Common myeloid progenitor, CD34-positive (primary cell): ENCODE results near the gene MACROD1.
A peak's percentile ranks its signal among the peaks of the same experiment; 100 is the strongest.

Experiments used
- CTCF ChIA-PET: fragments of 350-600 bp; sonication (Branson Sonifier 250); formaldehyde crosslinking; loops from one replicate; lab custom pipeline; 2021; ENCODE audit warnings: antibody characterized with exemption; lab: Charles Lee
- POLR2A ChIA-PET: fragments of 350-600 bp; sonication (Branson Sonifier 250); formaldehyde crosslinking; loops from one replicate; lab custom pipeline; 2021; ENCODE audit warnings: antibody characterized with exemption; lab: Charles Lee
- DNase-seq, 3 donors: peaks; one replicate each; pipeline versions ENCODE4 v3.0.0 to v3.0.0-alpha.2; 2013
- H3K27ac ChIP-seq, 2 experiments: 1 replicate in 1 of 2; 2 replicates in 1 of 2; pipeline ENCODE4 v1.7.0; 2013; ENCODE audit warnings: inconsistent platforms in 2 of 2, low read length in 2 of 2, mild to moderate bottlenecking in 2 of 2, low read depth in 1 of 2, moderate library complexity in 1 of 2; ENCODE audit not compliant: severe bottlenecking in 2 of 2, insufficient read depth in 1 of 2, poor library complexity in 1 of 2
- H3K27me3 ChIP-seq, 5 experiments: replicated peaks in 2 of 5; 1 replicate in 3 of 5; 2 replicates in 2 of 5; pipeline versions ENCODE4 v1.6.1 to v1.7.0; 2013; ENCODE audit warnings: low read length in 4 of 5, mild to moderate bottlenecking in 2 of 5, moderate library complexity in 2 of 5, inconsistent platforms in 1 of 5; ENCODE audit not compliant: insufficient read depth in 5 of 5, control insufficient read depth in 4 of 5
- H3K36me3 ChIP-seq, 4 experiments: 1 replicate in 2 of 4; 2 replicates in 2 of 4; pipeline versions ENCODE4 v1.6.1 to v1.7.0; 2013; ENCODE audit warnings: low read length in 3 of 4, control low read depth in 1 of 4, mild to moderate bottlenecking in 1 of 4; ENCODE audit not compliant: control insufficient read depth in 4 of 4, insufficient read depth in 4 of 4
- H3K4me1 ChIP-seq, 4 experiments: 1 replicate in 3 of 4; 2 replicates in 1 of 4; pipeline versions ENCODE4 v1.6.1 to v1.7.1; 2013; ENCODE audit warnings: low read length in 3 of 4, mild to moderate bottlenecking in 3 of 4, control low read depth in 1 of 4, inconsistent platforms in 1 of 4, moderate library complexity in 1 of 4; ENCODE audit not compliant: control insufficient read depth in 4 of 4, insufficient read depth in 4 of 4; ENCODE audit errors: control extremely low read depth in 1 of 4
- H3K4me3 ChIP-seq, 7 experiments: 1 replicate in 4 of 7; 2 replicates in 3 of 7; pipeline versions ENCODE4 v1.5.1 to v1.7.0; 2013; ENCODE audit warnings: mild to moderate bottlenecking in 7 of 7, low read length in 6 of 7, moderate library complexity in 6 of 7, inconsistent platforms in 2 of 7, low read depth in 2 of 7, control low read depth in 1 of 7; ENCODE audit not compliant: insufficient read depth in 4 of 7, control insufficient read depth in 1 of 7; ENCODE audit errors: extremely low read depth in 1 of 7
- H3K9me3 ChIP-seq, 5 experiments: 1 replicate in 4 of 5; 2 replicates in 1 of 5; pipeline versions ENCODE4 v1.6.1 to v1.7.1; 2013; ENCODE audit warnings: low read length in 4 of 5, mild to moderate bottlenecking in 2 of 5, inconsistent platforms in 1 of 5, low read depth in 1 of 5, moderate library complexity in 1 of 5; ENCODE audit not compliant: control insufficient read depth in 4 of 5, insufficient read depth in 2 of 5; ENCODE audit errors: control extremely low read depth in 1 of 5
- WGBS: methylation state at CpG from one replicate; pipeline ENCODE4 v1.1.5; 2013; ENCODE audit not compliant: insufficient coverage; 5-methylcytosine and 5-hydroxymethylcytosine counted together

The MACROD1 gene

DNA sequence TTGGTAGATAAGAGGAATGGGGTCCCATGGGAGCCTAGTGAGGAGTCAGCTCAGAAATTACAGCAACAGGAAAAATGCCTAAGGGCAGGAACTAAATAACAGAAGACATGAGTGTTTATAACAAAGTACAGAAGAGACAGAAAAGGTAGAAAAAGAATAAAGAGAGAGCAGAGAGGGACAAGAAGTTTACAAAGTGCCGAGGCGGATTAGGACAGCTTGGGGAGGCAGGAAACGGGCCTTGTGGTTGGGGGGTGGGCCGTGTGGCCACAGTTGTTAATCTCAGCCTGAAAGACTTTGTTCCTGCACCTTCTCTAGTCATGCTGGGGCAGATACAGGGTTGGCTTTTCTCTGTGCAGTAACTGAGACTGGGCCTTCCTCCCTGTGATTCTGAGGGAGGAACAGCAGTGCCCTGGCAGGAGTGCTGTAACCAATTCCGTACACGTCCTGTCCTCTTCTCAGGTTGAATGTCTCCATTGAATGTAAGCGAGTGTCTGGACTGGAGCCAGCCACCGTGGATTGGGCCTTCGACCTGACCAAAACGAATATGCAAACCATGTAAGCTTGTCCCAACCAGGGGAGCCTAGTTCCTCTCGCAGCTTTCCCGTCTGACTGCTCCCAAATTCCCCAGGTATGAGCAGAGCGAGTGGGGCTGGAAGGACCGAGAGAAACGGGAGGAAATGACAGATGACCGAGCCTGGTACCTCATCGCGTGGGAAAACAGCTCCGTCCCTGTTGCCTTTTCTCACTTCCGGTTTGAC is 214.0 kb downstream of the MACROD1 start:
- ChIA-PET CTCF (interaction anchor here (1.4 to 2.4 kb wide), 3 partner anchors 9 to 124 kb away, joined by 4 to 10 read pairs (median 6); no protein-coding TSS in a partner anchor), POLR2A (no interaction called here)
- Histone ChIP-seq H3K36me3 (peaks cover 13 to 54% (median 36%) of the 10 kb centered on the region in 4 experiments), H3K4me3 (peak overlapping the region in 2 of 7 experiments; percentile 31 to 35), H3K9me3 (no peaks in the 10 kb centered on the region), H3K4me1 (peaks cover 0 to 15% (median 13%) of the 10 kb centered on the region in 4 experiments), H3K27me3 (no peaks in the 10 kb centered on the region), H3K27ac (peak overlapping the region in 1 of 2 experiments; percentile 28)
- peak; percentile 54 to 86 (median 81) for DNase-seq
- WGBS = 50% methylated on average over 19 of the region's 20 CpGs
